ENCODE measurements around the gene GRK5. TPM values are rescaled to one million over a fixed set of nuclear protein-coding genes. Genes with fewer than 3 reads are reported as not detected.

Gene GRK5
- total and polyA plus RNA-seq, 2 donors from 2014 or later = 7.3 to 18.7 TPM

DNA sequence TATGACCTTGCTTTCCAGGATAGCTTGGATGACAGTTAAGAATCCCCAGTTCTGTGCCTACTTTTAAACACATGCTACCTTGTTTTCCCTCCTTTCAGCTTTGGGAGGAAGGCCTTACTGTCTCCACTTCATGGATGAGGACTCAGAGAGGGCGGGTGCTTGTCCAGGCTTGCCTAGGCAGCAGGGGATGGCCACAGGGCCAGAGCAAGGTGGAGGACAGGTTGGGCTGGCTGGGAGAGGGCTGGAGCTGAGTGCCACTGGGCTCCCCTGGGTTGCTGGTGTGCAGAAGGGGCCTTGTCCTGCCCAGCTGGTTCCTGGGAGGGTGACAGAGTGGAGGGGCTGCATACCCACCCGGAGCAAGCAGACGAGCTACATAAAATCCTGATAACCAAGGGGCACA is 117.8 kb downstream of the GRK5 start:
- H3K36me3 ChIP-seq (ENCODE audit: control insufficient read depth in 2 of 3, insufficient read depth in 3 of 3, low read length in 3 of 3) = no peaks in the 10 kb centered on the region
- no peak for DNase-seq
- no peak for TF ChIP-seq CTCF (IDR thresholded peaks at IDR 0.05; ENCODE audit: borderline replicate concordance, extremely low read depth, insufficient read depth)
- H3K4me3 ChIP-seq (ENCODE audit: low read length in 3 of 3) = no peak overlapping the region
- H3K4me1 ChIP-seq (ENCODE audit: control insufficient read depth in 2 of 3, insufficient read depth in 2 of 3, low read depth in 1 of 3, low read length in 3 of 3) = no peaks in the 10 kb centered on the region
- H3K27me3 ChIP-seq (ENCODE audit: control insufficient read depth, insufficient read depth, low read length) = no peaks in the 10 kb centered on the region
- no peak overlapping the region for H3K9ac ChIP-seq (ENCODE audit: low read length in 3 of 3)
- FAIRE-seq = no peak
- no peak overlapping the region for H3K27ac ChIP-seq (ENCODE audit: low read depth in 2 of 2, low read length in 2 of 2)
- H3K9me3 ChIP-seq (ENCODE audit: control insufficient read depth in 2 of 3, insufficient read depth in 1 of 3, low read length in 3 of 3) = no peaks in the 10 kb centered on the region
- intact Hi-C loops (cut with DNase I) = no loop called here

DNA sequence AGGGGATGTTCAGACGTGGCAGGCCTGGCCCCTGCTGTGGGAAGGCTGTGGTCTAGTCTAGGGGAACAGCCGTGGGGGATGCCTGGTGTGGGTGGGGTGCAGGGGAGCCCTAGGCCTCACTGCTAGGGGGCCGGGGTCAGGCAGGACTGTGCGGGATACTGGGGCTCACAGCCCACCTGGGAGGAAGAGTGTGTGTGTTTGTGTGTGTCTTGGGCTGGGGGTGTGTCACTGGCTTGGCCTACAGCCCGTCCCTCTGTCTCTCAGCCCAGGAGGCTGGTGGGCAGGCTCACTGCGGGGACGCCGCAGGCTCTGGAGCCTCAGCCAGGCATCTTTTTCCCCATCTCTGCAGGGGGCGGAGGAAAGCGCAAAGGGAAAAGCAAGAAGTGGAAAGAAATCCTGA is 118.8 kb downstream of the GRK5 start:
- DNase-seq = no peak
- no peak for TF ChIP-seq CTCF (IDR thresholded peaks at IDR 0.05; ENCODE audit: borderline replicate concordance, extremely low read depth, insufficient read depth)
- intact Hi-C loops (cut with DNase I) = no loop called here

DNA sequence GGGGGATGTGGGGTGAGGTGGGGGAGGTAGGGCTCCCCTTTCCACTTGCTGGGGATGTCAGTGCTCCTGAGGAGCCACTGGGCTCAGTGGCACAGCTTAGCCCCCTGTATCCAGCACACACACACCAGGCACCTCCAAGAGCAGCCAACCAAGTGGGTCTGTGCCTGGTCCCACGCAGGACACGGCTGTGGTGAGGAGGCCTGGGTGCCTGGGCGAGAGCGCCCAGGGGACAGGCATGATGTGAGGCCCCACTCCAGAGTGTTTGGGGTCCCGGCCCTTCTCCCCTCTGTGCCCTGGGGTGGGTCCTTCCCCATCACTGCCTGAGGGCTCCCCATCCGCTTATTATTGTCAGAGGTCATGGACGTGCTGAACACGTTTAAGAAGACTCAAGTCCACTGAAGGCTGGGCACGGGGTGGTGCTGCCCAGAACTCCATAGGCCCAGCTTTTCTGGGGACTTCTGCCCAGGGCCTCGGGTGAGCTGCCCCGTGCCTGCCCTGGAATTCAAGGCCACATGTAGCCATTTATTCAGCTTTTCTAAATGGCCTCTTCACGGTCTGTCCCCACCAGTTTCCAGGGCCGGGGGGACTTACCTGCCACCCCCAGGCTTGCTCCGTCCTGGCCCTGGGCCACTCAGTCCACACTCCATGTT is 119.8 kb downstream of the GRK5 start:
- H3K27ac ChIP-seq (ENCODE audit: low read depth in 2 of 2, low read length in 2 of 2) = no peak overlapping the region
- no peak for DNase-seq
- no peak for FAIRE-seq

More for the DNA sequence above, 118.8 kb downstream of the GRK5 start:
- no peaks in the 10 kb centered on the region for H3K36me3 ChIP-seq (ENCODE audit: control insufficient read depth in 2 of 3, insufficient read depth in 3 of 3, low read length in 3 of 3)
- no peaks in the 10 kb centered on the region for H3K27me3 ChIP-seq (ENCODE audit: control insufficient read depth, insufficient read depth, low read length)
- H3K9me3 ChIP-seq (ENCODE audit: control insufficient read depth in 2 of 3, insufficient read depth in 1 of 3, low read length in 3 of 3) = no peaks in the 10 kb centered on the region
- FAIRE-seq = no peak
- H3K4me1 ChIP-seq (ENCODE audit: control insufficient read depth in 2 of 3, insufficient read depth in 2 of 3, low read depth in 1 of 3, low read length in 3 of 3) = no peaks in the 10 kb centered on the region
- H3K27ac ChIP-seq (ENCODE audit: low read depth in 2 of 2, low read length in 2 of 2) = no peak overlapping the region
- H3K4me3 ChIP-seq (ENCODE audit: low read length in 3 of 3) = no peak overlapping the region
- no peak overlapping the region for H3K9ac ChIP-seq (ENCODE audit: low read length in 3 of 3)

More for the DNA sequence above, 119.8 kb downstream of the GRK5 start:
- Histone ChIP-seq H3K9ac (ENCODE audit: low read length in 3 of 3) (no peak overlapping the region), H3K4me1 (ENCODE audit: control insufficient read depth in 2 of 3, insufficient read depth in 2 of 3, low read depth in 1 of 3, low read length in 3 of 3) (no peaks in the 10 kb centered on the region), H3K27me3 (ENCODE audit: control insufficient read depth, insufficient read depth, low read length) (no peaks in the 10 kb centered on the region), H3K9me3 (ENCODE audit: control insufficient read depth in 2 of 3, insufficient read depth in 1 of 3, low read length in 3 of 3) (no peaks in the 10 kb centered on the region), H3K36me3 (ENCODE audit: control insufficient read depth in 2 of 3, insufficient read depth in 3 of 3, low read length in 3 of 3) (no peaks in the 10 kb centered on the region), H3K4me3 (ENCODE audit: low read length in 3 of 3) (no peak overlapping the region)
- no peak for TF ChIP-seq CTCF (IDR thresholded peaks at IDR 0.05; ENCODE audit: borderline replicate concordance, extremely low read depth, insufficient read depth)
- intact Hi-C loops (cut with DNase I) = no loop called here
